Osteocyte (in vitro differentiated cells): ENCODE data around the gene KCNN3. TPM values are rescaled to one million over a fixed set of nuclear protein-coding genes. Genes with fewer than 3 reads are reported as not detected.

Source experiments
- DNase-seq: peaks from one replicate; pipeline ENCODE4 v3.0.0; 2021; ENCODE audit warnings: mixed read lengths; ENCODE audit not compliant: unreplicated experiment; ENCODE audit errors: extremely low spot score
- H3K27ac Mint-ChIP-seq: one replicate; pipeline ENCODE4 v1.8.0; 2021; ENCODE audit warnings: mild to moderate bottlenecking, mixed read lengths; ENCODE audit not compliant: unreplicated experiment
- H3K27me3 Mint-ChIP-seq: one replicate; pipeline ENCODE4 v1.8.0; 2021; ENCODE audit warnings: mixed read lengths; ENCODE audit not compliant: unreplicated experiment
- H3K36me3 Mint-ChIP-seq: one replicate; pipeline ENCODE4 v1.8.0; 2021; ENCODE audit warnings: mixed read lengths; ENCODE audit not compliant: unreplicated experiment
- H3K4me1 Mint-ChIP-seq: one replicate; pipeline ENCODE4 v1.8.0; 2021; ENCODE audit warnings: mixed read lengths; ENCODE audit not compliant: unreplicated experiment
- H3K4me3 Mint-ChIP-seq: one replicate; pipeline ENCODE4 v1.8.0; 2021; ENCODE audit warnings: mild to moderate bottlenecking, moderate library complexity, mixed read lengths; ENCODE audit not compliant: unreplicated experiment
- H3K9me3 Mint-ChIP-seq: one replicate; pipeline ENCODE4 v1.8.0; 2021; ENCODE audit warnings: mixed read lengths; ENCODE audit not compliant: unreplicated experiment
- total RNA-seq: library from RNA; stranded (reverse); gene quantifications from 2 replicates; pipeline ENCODE4 v1.2.1, GENCODE V29; 2021
- TF ChIP-seq, protein P1 (sequence below): fragments of 200-600 bp; sonication (generic); IDR thresholded peaks from 2 replicates; pipeline ENCODE4 v1.5.0; 2021; ENCODE audit warnings: antibody characterized with exemption, mild to moderate bottlenecking, moderate library complexity

Gene KCNN3
- total RNA-seq, 1 donor from 2014 or later = 0.16 TPM

GRCh38 chr1:154808261-154808908, 61.7 kb downstream of the KCNN3 start:
- peaks cover 52% of the 10 kb centered on the region for H3K27me3 Mint-ChIP-seq

DNA sequence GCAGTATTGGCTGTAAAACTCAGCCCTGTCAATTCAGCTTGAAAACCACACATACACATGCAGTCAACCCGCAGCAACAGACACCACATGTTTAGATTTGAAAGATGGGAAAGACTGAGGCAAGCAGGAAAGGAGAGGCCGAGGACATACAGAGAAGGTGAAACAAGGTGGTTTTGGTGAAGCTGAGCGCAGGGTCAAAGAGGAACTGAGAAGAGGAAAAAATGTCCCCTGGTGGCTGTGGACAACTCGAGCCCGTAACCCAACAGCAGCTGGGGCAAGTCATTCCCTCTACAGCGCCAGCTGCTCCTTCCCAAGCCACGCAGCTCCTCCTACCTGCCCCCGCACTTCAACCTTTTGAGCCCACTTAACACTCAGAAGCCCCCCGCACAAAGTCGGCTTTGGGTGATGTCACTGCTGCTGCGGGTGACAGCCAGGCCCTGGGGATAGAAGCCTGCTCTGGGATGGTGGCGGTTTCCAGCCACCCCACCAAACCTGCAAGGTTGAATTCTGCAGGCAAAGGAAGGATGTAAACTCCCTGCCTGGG, 63.0 kb downstream of the KCNN3 start:
- no peak overlapping the region for H3K27ac Mint-ChIP-seq

More at GRCh38 chr1:154808261-154808908, 61.7 kb downstream of the KCNN3 start:
- TF ChIP-seq, protein P1, sequence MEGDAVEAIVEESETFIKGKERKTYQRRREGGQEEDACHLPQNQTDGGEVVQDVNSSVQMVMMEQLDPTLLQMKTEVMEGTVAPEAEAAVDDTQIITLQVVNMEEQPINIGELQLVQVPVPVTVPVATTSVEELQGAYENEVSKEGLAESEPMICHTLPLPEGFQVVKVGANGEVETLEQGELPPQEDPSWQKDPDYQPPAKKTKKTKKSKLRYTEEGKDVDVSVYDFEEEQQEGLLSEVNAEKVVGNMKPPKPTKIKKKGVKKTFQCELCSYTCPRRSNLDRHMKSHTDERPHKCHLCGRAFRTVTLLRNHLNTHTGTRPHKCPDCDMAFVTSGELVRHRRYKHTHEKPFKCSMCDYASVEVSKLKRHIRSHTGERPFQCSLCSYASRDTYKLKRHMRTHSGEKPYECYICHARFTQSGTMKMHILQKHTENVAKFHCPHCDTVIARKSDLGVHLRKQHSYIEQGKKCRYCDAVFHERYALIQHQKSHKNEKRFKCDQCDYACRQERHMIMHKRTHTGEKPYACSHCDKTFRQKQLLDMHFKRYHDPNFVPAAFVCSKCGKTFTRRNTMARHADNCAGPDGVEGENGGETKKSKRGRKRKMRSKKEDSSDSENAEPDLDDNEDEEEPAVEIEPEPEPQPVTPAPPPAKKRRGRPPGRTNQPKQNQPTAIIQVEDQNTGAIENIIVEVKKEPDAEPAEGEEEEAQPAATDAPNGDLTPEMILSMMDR = no peak
- Mint-ChIP-seq H3K4me3 (no peak overlapping the region), H3K4me1 (peaks cover 16% of the 10 kb centered on the region), H3K9me3 (no peaks in the 10 kb centered on the region), H3K36me3 (no peaks in the 10 kb centered on the region), H3K27ac (no peak overlapping the region)
- DNase-seq = no peak

GRCh38 chr1:154806333-154806732, 63.7 kb downstream of the KCNN3 start:
- TF ChIP-seq, protein P1 = no peak
- H3K27ac Mint-ChIP-seq = no peak overlapping the region
- peaks cover 57% of the 10 kb centered on the region for H3K27me3 Mint-ChIP-seq
- no peaks in the 10 kb centered on the region for H3K9me3 Mint-ChIP-seq
- H3K4me1 Mint-ChIP-seq = peaks cover 4% of the 10 kb centered on the region
- H3K36me3 Mint-ChIP-seq = no peaks in the 10 kb centered on the region
- no peak overlapping the region for H3K4me3 Mint-ChIP-seq
- DNase-seq = no peak

More for the DNA sequence above, 63.0 kb downstream of the KCNN3 start:
- no peak for DNase-seq
- Mint-ChIP-seq H3K4me3 (no peak overlapping the region), H3K36me3 (no peaks in the 10 kb centered on the region), H3K4me1 (peaks cover 4% of the 10 kb centered on the region), H3K9me3 (no peaks in the 10 kb centered on the region), H3K27me3 (peaks cover 50% of the 10 kb centered on the region)
- TF ChIP-seq, protein P1 = no peak

GRCh38 chr1:154802982-154803920, 66.8 kb downstream of the KCNN3 start:
- peaks cover 65% of the 10 kb centered on the region for H3K27me3 Mint-ChIP-seq

More at GRCh38 chr1:154802982-154803920, 66.8 kb downstream of the KCNN3 start:
- Mint-ChIP-seq H3K4me3 (no peak overlapping the region), H3K4me1 (no peaks in the 10 kb centered on the region), H3K27ac (no peak overlapping the region), H3K9me3 (no peaks in the 10 kb centered on the region), H3K36me3 (no peaks in the 10 kb centered on the region)
- no peak for DNase-seq
- TF ChIP-seq, protein P1 = no peak
